NCI-H187 (cell line): Measurements from ENCODE around the gene ITM2C.

Experiments used
- DNase-seq, 2 experiments: peaks; one replicate each; lab custom pipeline; 2025; lab: John Stamatoyannopoulos, UW

The ITM2C gene

GRCh38 chr2:230927711-230928341, 63.1 kb downstream of the ITM2C start:
- no peak for DNase-seq
